Measurements from ENCODE around the gene HNF4A.

HNF4A gene

GRCh38 chr20:44354979-44355497, 461 bp upstream of the HNF4A start:
- H3K27me3 ChIP-seq: no peaks in the 10 kb centered on the region
- H3K4me1 ChIP-seq: no peaks in the 10 kb centered on the region
- H3K36me3 ChIP-seq: no peaks in the 10 kb centered on the region
- TF ChIP-seq, protein P1, sequence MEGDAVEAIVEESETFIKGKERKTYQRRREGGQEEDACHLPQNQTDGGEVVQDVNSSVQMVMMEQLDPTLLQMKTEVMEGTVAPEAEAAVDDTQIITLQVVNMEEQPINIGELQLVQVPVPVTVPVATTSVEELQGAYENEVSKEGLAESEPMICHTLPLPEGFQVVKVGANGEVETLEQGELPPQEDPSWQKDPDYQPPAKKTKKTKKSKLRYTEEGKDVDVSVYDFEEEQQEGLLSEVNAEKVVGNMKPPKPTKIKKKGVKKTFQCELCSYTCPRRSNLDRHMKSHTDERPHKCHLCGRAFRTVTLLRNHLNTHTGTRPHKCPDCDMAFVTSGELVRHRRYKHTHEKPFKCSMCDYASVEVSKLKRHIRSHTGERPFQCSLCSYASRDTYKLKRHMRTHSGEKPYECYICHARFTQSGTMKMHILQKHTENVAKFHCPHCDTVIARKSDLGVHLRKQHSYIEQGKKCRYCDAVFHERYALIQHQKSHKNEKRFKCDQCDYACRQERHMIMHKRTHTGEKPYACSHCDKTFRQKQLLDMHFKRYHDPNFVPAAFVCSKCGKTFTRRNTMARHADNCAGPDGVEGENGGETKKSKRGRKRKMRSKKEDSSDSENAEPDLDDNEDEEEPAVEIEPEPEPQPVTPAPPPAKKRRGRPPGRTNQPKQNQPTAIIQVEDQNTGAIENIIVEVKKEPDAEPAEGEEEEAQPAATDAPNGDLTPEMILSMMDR (IDR thresholded peaks at IDR 0.05; ENCODE audit: low read depth, low read length): no peak
- no peak overlapping the region for H3K4me3 ChIP-seq (ENCODE audit: low read depth, low read length)
- H3K9me3 ChIP-seq: no peaks in the 10 kb centered on the region
- no peak for DNase-seq

- Histone ChIP-seq H3K4me3 (ENCODE audit: low read depth, low read length) (no peak overlapping the region), H3K36me3 (no peaks in the 10 kb centered on the region), H3K27me3 (no peaks in the 10 kb centered on the region), H3K4me1 (no peaks in the 10 kb centered on the region), H3K9me3 (no peaks in the 10 kb centered on the region)
- TF ChIP-seq, protein P1 (IDR thresholded peaks at IDR 0.05; ENCODE audit: low read depth, low read length): no peak
- DNase-seq: no peak
These were observed 839 bp downstream of the HNF4A start for GRCh38 chr20:44356353-44356723.

DNA sequence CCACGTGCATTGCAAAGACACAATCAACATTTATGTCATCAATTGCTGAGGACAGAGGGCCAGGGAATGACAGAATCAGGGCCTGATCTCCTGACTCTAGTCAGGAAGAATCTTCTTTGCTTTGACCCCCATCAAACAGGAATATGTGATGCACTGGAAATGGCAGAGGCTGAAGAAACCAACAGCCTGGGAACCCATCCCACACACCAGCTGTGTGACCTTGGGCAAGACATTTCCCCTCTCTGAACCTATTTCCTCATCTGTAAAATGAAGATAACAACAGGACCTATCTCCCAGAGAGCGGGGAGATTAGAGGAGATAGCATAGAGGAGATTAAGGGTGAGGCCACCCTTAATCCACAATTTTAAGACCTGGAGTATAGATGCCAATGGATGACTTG, 1.5 kb downstream of the HNF4A start:
- H3K36me3 ChIP-seq: no peaks in the 10 kb centered on the region
- H3K4me1 ChIP-seq: no peaks in the 10 kb centered on the region
- H3K4me3 ChIP-seq (ENCODE audit: low read depth, low read length): no peak overlapping the region
- no peak for DNase-seq
- TF ChIP-seq, protein P1 (IDR thresholded peaks at IDR 0.05; ENCODE audit: low read depth, low read length): no peak
- H3K27me3 ChIP-seq: no peaks in the 10 kb centered on the region
- no peaks in the 10 kb centered on the region for H3K9me3 ChIP-seq

DNA sequence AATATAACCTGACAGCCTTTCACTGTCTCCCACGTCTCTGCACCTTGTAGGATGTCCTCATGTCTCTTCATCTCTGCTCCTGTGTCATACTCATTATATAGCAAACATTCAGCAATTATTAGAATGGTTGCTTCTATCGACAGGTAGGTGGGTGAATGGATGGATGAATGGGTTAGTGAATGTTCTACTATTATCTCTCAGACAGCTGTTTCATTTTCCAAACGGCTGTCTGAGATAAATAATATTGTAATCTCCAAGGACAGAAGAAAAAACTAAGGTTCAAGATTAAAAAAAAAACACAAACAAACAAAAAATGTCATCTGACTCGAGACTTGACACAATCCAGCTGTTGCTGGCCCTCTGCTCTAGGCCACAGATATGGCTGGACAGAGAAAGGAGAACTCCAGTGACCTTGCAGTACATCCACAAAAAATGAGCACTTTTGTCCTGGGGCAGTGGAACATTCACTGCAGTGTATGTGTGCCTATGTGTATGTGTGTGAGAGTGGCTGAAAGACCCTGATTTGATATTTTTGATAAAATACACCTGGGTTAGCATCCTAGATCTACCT, 2.1 kb downstream of the HNF4A start:
- TF ChIP-seq, protein P1 (IDR thresholded peaks at IDR 0.05; ENCODE audit: low read depth, low read length): no peak
- no peaks in the 10 kb centered on the region for H3K36me3 ChIP-seq
- no peaks in the 10 kb centered on the region for H3K9me3 ChIP-seq
- H3K4me1 ChIP-seq: no peaks in the 10 kb centered on the region
- no peaks in the 10 kb centered on the region for H3K27me3 ChIP-seq
- no peak for DNase-seq
- no peak overlapping the region for H3K4me3 ChIP-seq (ENCODE audit: low read depth, low read length)

GRCh38 chr20:44358776-44359175, 3.3 kb downstream of the HNF4A start:
- Histone ChIP-seq H3K9me3 (no peaks in the 10 kb centered on the region), H3K36me3 (no peaks in the 10 kb centered on the region), H3K4me3 (ENCODE audit: low read depth, low read length) (no peak overlapping the region), H3K27me3 (no peaks in the 10 kb centered on the region), H3K4me1 (no peaks in the 10 kb centered on the region)
- TF ChIP-seq, protein P1 (IDR thresholded peaks at IDR 0.05; ENCODE audit: low read depth, low read length): no peak
- no peak for DNase-seq

DNA sequence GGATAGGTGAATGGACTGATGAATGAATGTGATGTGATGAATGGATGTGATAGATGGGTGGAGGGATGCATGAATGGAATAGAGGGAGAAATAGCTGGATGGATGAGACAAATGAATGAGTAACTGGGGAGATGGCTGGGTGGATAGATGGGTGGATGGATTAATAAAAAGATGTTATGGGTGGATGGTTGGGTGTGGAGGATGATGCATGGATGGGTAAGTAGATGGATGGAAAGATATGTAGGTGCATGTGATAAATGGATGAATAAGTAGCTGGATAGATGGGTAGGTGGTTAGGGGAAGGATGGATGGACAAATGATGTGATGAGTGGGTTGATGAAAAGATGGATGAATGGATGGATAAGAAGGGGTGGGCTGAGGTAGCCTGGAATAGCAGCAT, 4.7 kb downstream of the HNF4A start:
- Histone ChIP-seq H3K36me3 (no peaks in the 10 kb centered on the region), H3K9me3 (no peaks in the 10 kb centered on the region), H3K4me3 (ENCODE audit: low read depth, low read length) (no peak overlapping the region), H3K27me3 (no peaks in the 10 kb centered on the region), H3K4me1 (no peaks in the 10 kb centered on the region)
- no peak for DNase-seq
- TF ChIP-seq, protein P1 (IDR thresholded peaks at IDR 0.05; ENCODE audit: low read depth, low read length): no peak
